Measurements from ENCODE around the gene HIP1.

Gene HIP1

DNA sequence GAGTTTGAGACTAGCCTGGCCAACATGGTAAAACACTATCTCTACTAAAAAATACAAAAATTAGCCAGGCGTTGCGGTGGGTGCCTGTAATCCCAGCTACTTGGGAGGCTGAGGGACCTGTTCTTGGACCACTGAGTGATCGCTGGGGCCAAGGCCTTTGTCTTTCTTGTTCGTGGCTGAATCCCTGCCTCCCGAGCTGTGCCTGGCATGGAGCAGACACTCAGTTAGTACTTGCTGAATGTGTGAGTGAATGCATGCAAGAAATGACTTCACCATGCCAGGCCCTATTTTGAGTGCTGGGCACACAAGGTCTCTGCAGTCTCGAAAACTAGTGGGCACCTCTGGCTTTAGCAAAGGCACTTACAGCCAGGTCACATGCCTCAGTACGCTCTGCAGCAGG is 85.1 kb downstream of the HIP1 start:
- no peaks in the 10 kb centered on the region for H3K36me3 ChIP-seq (ENCODE audit: insufficient read depth, low read length)
- H3K9me3 ChIP-seq (ENCODE audit: low read length): no peaks in the 10 kb centered on the region
- H3K4me2 ChIP-seq (ENCODE audit: low read length): no peak overlapping the region
- no peaks in the 10 kb centered on the region for H4K20me1 ChIP-seq (ENCODE audit: insufficient read depth, low read length)
- TF ChIP-seq, protein P1, sequence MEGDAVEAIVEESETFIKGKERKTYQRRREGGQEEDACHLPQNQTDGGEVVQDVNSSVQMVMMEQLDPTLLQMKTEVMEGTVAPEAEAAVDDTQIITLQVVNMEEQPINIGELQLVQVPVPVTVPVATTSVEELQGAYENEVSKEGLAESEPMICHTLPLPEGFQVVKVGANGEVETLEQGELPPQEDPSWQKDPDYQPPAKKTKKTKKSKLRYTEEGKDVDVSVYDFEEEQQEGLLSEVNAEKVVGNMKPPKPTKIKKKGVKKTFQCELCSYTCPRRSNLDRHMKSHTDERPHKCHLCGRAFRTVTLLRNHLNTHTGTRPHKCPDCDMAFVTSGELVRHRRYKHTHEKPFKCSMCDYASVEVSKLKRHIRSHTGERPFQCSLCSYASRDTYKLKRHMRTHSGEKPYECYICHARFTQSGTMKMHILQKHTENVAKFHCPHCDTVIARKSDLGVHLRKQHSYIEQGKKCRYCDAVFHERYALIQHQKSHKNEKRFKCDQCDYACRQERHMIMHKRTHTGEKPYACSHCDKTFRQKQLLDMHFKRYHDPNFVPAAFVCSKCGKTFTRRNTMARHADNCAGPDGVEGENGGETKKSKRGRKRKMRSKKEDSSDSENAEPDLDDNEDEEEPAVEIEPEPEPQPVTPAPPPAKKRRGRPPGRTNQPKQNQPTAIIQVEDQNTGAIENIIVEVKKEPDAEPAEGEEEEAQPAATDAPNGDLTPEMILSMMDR (IDR thresholded peaks at IDR 0.05; ENCODE audit: low read length): no peak
- no peak overlapping the region for H3K9ac ChIP-seq (ENCODE audit: low read length)
- no peak overlapping the region for H3K4me3 ChIP-seq (ENCODE audit: low read depth, low read length, poor library complexity, severe bottlenecking)
- H3K79me2 ChIP-seq (ENCODE audit: insufficient read depth, low read length): no peaks in the 10 kb centered on the region
- no peak overlapping the region for H2AFZ ChIP-seq (ENCODE audit: low read length)
- no peaks in the 10 kb centered on the region for H3F3A ChIP-seq (ENCODE audit: insufficient read depth, low read length)
- no peaks in the 10 kb centered on the region for H3K9me2 ChIP-seq (ENCODE audit: low read depth, low read length)
- peaks cover 9% of the 10 kb centered on the region; the same call in 1 of the 2 replicates for H3K27me3 ChIP-seq (ENCODE audit: insufficient read depth, low read length)
- H3K27ac ChIP-seq (ENCODE audit: low read depth, low read length, poor library complexity, severe bottlenecking): no peak overlapping the region
- H3K4me1 ChIP-seq (ENCODE audit: insufficient read depth, low read length, severe bottlenecking): no peaks in the 10 kb centered on the region

DNA sequence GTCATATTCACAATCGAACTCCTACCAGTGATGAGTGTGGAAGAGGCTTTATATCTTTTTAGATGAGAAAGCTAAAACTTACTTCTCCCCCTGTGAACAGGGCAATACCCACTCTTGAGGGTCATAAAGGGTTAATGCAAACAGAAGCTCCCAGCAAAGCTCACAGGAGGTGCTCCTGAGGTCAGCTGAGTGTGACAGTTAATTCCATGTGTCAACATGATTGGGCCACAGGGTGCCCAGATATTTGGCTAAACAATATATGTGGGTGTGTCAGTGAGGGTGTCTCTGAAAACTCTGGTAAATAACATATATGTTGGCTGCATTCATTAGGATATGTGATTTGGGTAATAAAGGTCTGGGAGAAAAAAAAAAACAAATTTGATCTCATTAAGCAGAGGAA is 86.0 kb downstream of the HIP1 start:
- TF ChIP-seq, protein P1 (IDR thresholded peaks at IDR 0.05; ENCODE audit: low read length): no peak
- no peak for TF ChIP-seq EZH2 (IDR thresholded peaks at IDR 0.05; ENCODE audit: borderline replicate concordance, low read length)
- H3K27ac ChIP-seq (ENCODE audit: low read depth, low read length, poor library complexity, severe bottlenecking): no peak overlapping the region

DNA sequence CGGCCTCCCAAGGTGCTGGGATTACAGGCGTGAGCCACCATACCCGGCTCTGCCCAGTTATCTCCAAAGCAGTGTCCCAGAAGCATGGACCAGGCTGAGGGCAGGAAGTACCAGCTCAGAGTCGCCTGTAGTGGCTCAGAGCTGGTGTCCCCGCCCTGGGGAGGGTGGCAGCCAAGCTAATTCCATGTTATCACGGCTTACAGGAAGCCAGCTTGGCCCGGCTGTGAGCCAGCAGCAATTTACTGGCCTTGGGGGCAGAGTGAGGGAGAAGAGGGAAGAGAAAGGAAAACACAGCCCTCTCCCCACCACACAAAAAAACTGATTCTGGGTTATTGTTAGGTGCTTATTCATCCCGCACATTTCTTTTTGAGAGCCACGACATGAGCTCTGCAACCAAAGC is 88.1 kb downstream of the HIP1 start:
- H3K27ac ChIP-seq (ENCODE audit: low read depth, low read length, poor library complexity, severe bottlenecking): no peak overlapping the region
- TF ChIP-seq EZH2 (IDR thresholded peaks at IDR 0.05; ENCODE audit: borderline replicate concordance, low read length): no peak
- TF ChIP-seq, protein P1 (IDR thresholded peaks at IDR 0.05; ENCODE audit: low read length): no peak
- no peaks in the 10 kb centered on the region for H3K9me2 ChIP-seq (ENCODE audit: low read depth, low read length)

More for the DNA sequence above, 86.0 kb downstream of the HIP1 start:
- Histone ChIP-seq H3K4me3 (ENCODE audit: low read depth, low read length, poor library complexity, severe bottlenecking) (no peak overlapping the region), H3K36me3 (ENCODE audit: insufficient read depth, low read length) (no peaks in the 10 kb centered on the region), H3K4me1 (ENCODE audit: insufficient read depth, low read length, severe bottlenecking) (no peaks in the 10 kb centered on the region), H2AFZ (ENCODE audit: low read length) (no peak overlapping the region), H3K4me2 (ENCODE audit: low read length) (no peak overlapping the region), H3F3A (ENCODE audit: insufficient read depth, low read length) (no peaks in the 10 kb centered on the region), H3K9ac (ENCODE audit: low read length) (no peak overlapping the region), H4K20me1 (ENCODE audit: insufficient read depth, low read length) (no peaks in the 10 kb centered on the region), H3K9me3 (ENCODE audit: low read length) (no peaks in the 10 kb centered on the region), H3K9me2 (ENCODE audit: low read depth, low read length) (no peaks in the 10 kb centered on the region), H3K27me3 (ENCODE audit: insufficient read depth, low read length) (peaks cover 9% of the 10 kb centered on the region; the same call in 1 of the 2 replicates), H3K79me2 (ENCODE audit: insufficient read depth, low read length) (no peaks in the 10 kb centered on the region)

More for the DNA sequence above, 88.1 kb downstream of the HIP1 start:
- H4K20me1 ChIP-seq (ENCODE audit: insufficient read depth, low read length): no peaks in the 10 kb centered on the region
- no peaks in the 10 kb centered on the region for H3K79me2 ChIP-seq (ENCODE audit: insufficient read depth, low read length)
- H3K4me2 ChIP-seq (ENCODE audit: low read length): no peak overlapping the region
- H3K36me3 ChIP-seq (ENCODE audit: insufficient read depth, low read length): no peaks in the 10 kb centered on the region
- H2AFZ ChIP-seq (ENCODE audit: low read length): no peak overlapping the region
- H3K9ac ChIP-seq (ENCODE audit: low read length): no peak overlapping the region
- H3F3A ChIP-seq (ENCODE audit: insufficient read depth, low read length): no peaks in the 10 kb centered on the region
- no peak overlapping the region for H3K4me3 ChIP-seq (ENCODE audit: low read depth, low read length, poor library complexity, severe bottlenecking)
- no peaks in the 10 kb centered on the region for H3K4me1 ChIP-seq (ENCODE audit: insufficient read depth, low read length, severe bottlenecking)
- H3K27me3 ChIP-seq (ENCODE audit: insufficient read depth, low read length): peaks cover 9% of the 10 kb centered on the region; the same call in 1 of the 2 replicates
- H3K9me3 ChIP-seq (ENCODE audit: low read length): no peaks in the 10 kb centered on the region
